Measurements from ENCODE around the gene INPP4B.

Gene INPP4B

DNA sequence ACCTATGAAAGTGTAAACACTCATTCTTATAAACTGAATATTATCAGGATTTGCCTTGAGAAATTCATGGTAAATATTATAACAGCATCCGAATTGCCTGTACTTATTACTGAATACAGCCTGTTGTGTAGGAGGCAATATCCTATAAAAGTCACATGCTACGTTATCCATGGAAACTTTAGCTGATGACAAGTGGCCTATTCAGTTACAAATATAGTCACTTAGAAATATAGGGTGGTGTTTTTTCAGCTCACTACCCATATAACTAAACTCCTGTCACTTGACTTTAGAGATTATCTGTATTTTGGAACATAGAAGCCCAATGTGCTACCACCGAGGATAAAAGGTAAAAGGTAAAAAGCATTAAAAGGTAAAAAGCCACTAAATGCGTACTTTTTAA, 493.4 kb downstream of the INPP4B start:
- no peak for DNase-seq

DNA sequence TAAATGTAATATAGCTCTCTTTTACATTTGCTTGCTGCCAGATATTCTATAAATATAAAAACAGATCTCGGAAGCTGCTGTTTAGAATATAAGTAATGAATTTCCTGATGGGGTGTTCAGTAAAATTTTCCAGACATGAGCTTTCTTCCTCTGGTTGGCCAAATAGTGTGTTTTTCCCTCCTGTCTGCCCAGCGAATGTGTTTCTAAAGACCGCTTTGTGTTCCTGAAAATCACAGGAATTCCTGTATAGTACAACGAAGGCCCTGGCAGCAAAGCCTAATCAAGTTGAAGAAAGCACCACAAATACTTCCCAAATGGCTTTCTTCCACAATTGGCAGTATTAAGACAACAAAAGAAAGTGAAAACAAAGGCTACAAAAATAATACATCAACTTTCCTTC, 494.1 kb downstream of the INPP4B start:
- DNase-seq, result no peak

DNA sequence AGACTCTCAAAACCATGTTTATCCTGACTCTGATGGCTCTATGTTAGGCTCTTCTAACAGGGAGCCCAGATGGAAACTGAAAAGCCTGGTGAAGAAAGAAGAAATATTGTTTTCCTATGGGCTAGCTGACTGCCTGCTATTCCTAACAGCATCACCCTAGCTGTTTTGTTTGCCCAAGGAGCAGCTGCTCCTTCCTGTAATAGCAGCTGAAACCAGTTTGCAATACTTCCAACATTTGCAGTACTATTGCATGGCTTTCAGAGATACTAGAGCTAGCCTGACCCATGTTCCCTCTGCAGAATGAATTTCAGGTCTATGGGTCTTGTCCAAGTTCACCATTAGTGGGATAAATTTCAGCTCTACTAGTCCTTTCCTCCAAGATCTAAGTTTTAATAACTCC, 495.2 kb downstream of the INPP4B start:
- no peak for DNase-seq

DNA sequence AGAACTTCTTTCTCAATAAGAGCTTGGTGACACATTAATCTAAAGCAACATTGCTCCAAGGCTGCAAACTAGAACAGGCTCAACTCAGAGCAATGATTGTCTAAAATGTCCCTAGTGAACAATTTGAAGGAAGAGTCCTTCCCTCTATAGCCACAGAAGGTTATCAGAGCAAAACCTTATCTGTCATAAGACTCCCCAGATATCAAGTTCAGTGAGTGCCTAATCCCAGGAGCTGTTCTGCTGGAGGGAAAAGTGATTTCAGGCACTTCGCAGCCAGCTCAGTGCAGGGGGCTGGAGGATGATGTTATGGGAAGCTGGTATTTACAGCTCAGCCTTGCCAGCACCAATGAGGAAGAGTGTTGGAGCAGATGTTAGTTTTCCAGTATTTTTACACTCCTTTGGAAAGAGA, 497.5 kb downstream of the INPP4B start:
- DNase-seq, result no peak

DNA sequence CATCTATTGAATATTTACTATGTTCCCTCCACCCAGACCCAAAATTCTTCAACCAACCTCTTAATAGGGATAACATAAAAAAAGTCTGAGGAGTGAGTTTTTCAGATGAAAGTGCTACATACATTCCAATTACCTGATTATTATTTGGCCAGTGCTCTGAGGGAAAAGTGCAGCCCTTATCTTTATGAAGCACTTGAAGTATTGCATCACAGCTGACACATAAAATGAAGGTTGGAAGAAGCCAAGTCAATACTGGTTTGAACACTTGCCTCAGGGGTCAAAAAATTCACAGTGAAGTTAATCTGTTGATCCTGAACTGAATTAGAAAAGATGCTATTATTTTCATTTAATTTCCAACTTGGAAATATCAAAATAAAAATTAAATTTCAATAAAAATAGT, 498.9 kb downstream of the INPP4B start:
- DNase-seq, result no peak

DNA sequence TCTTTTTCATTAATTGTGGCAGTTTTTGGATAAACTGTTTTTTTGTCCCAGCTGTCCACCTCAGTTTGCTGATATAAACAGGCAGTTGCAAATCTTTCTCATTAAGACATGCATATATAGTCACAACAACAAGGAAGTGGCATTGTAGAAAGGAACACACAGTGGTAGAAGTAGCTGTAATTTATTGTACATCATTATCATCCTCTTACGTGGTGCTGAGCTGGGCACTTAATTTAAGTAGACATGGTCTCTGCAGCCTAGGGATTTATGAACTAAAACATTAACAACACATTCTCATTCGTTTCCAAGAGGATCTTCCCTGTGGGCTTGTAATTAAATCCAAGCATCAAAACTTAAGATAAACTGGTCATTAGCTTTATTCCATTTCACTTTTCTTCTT, 500.2 kb downstream of the INPP4B start:
- no peak for DNase-seq

DNA sequence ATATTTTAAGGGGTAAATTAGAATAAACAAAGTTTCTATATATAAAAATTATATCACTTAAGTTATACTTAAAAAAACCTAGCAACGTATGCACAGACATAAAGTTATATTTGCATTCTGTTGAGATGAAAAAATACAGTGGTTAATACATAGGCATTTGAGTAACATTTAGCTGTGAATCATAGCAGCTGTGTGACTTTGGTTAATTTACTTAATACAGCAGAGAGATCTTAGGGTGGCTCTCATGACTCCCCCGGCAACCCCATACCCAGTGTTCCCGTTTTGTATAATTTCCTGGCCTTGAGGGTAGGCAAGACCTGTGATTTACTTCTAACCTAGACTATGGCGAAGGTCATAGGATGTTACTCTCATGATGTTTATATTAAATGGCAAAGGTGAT, 504.8 kb downstream of the INPP4B start:
- DNase-seq, result no peak

DNA sequence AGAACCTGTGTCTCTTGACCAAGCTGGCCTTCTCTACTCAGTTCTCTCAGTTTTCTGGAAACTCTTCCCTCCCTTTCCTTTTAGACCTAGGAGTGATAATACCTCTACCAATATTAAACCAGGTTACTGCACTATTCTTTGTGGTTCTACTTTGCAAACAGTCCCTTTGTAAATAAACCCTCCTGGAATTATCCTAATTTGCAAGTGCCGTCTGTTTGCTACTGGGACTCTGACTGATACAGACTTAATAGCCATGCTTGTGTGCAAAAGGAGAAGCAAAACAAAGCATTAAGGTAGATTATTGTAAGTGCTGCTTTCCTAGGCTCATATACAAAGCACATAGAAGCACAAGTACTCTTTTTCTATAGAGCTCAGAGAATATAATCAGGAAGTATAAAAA, 507.0 kb downstream of the INPP4B start:
- DNase-seq, result no peak

DNA sequence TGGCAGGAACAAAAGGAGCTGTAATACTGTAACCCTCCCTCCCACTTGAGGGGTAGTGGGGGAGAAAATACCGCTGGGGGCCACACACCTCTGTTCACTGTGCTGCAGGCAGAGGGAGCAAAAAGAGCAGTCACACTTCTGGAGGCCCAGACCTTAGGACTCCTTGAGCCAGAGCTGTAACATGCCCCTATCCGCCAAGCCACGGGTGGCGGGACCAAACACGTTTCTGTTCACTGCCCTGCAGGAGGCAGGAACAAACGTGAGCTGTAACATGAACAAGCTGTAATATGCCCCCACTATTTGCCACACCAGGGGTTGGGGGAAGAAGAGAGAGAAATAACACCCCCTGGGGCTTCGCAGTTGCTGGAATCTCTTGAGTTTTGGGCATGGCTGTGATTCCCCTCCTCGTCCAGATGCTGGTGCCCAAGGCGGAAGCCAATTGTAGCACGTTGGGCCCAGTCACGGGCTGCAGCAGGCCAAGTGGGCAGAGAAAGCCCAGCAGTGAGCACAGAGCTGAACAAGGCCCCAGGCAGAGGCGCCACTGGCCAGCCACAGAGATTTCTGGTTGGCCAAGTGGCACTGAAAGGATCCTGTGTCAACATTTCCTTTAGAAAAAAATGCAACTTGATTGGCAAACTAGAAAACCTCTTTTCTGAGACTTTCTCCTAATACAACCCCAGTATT, 509.7 kb downstream of the INPP4B start:
- no peak for DNase-seq

DNA sequence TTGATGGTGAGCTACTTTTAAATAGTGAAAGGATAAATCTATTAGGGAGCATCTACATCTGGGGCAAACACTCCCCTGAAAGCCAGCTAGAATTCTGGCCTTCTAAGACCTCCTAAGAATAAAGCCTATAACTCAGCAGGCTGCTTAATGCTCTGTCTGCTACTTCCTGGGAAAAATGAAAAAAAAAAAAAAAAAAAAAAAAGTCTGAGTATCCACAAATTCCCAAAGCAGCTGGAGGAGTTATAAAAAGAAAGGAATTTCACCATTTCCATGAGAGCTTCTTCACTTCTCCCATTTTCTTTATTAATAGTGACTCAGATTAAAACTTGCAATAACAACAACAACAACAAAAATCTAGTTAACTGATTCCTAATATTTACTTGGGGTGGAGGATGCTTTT, 511.2 kb downstream of the INPP4B start:
- no peak for DNase-seq

DNA sequence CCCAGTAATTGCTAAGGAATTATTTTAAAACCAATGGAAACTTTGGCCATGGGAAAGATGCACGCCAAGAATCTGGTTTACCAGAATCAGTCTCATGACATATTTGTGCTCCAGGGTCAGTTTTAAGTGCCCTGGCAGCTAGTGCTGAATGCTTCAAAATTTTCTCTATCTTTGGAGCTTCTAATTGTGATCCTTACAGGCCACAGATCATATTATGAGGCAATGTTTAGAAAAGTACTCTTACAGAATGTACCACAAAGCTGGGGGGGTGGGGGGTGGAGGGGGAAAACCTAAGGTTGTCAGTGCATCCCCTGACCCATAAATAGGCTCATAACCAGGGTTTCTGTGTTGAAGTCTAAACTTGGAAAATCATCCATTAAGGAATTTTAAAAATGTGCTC, 514.5 kb downstream of the INPP4B start:
- no peak for DNase-seq

DNA sequence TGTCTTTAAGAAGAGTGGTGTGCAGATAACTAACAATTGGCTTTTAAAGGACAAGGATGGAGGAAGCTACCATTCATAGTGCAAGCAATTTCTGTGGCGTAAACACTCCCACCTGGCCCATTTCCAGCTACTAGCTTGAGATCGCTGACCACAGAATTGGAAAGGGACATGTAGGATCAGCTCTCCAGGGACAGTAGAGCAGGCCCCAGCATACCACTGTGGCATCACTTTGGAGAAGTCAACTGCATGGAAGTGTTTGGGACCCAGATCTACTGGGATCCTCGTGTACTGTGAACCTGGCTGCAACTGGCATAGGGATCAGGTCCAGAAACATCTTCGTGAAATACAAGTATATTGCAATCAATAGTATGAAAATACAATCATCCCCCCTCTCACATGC, 515.0 kb downstream of the INPP4B start:
- no peak for DNase-seq

DNA sequence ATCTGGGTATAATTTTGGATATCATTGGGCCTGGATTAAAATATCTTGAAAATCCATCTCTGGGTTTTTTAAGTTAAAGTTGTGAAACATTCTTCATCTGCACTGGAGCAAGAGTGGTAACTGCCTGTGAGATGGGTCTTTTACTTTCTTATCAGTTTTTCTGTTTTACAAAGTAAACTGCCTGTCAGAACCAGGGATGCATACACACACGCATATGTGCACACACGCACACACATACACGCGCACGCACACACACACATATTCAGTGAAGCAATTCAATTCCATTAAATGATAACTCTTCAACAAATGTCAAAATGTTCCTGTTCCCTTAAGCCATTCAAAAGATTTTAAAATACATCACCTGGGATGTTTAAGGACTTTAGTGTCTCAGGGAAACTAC, 515.8 kb downstream of the INPP4B start:
- no peak for DNase-seq

DNA sequence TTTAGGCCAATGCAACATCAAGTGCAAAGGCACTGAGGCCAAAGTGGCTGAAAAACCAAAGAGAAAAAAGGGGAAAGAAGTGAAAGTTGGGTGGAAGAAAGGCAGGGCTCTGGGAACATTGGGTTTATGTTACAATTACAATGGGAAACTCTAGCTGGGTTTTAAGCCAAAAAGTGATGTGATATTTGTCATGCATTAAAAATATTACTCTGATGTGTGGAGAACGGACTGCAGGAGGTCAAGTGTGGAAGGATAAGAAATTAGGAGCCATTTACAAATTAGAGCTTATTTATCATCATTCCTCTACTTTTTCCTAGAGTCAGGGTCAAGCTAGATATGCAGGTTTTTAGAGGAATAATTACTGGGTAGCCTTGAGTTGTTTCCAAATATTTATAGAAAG, 516.8 kb downstream of the INPP4B start:
- no peak for DNase-seq

DNA sequence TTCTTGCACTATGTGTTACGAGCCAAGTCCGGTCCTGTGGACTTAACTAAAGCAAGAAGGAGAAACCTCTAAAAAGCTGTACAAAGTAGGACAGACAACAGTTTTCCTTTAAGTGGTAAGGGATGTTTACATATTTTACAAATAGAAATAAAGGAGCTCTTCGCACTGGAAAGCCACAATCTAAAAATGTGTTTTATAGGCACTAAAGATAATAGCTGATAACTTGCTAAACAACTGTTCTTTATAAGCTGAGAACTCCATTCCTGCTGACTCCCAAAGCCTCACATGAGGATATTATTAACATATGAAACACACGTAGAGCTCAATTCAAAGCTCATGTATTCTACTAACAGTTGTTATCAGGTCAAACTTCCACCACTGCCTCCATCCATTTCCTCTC, 519.9 kb downstream of the INPP4B start:
- no peak for DNase-seq

DNA sequence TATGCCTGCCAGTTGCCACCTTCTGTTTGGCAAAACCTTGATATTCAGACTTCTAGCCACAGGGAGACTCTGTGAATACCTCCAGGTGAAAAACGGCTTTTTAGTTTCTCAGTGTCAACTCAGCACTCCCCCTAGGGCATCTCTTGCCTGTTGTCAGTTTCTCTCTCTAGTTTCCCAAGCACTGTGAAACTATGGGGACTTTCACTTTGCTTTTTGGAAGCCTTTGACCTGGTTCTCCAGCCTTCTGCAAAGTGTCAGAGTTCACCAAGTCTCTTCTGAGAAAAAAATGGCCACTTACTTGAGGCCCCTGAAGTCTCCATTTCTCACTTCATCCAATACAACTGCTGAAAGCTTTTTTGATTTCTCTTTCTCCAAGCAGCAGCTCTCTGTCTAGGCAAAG, 521.5 kb downstream of the INPP4B start:
- DNase-seq, result no peak

DNA sequence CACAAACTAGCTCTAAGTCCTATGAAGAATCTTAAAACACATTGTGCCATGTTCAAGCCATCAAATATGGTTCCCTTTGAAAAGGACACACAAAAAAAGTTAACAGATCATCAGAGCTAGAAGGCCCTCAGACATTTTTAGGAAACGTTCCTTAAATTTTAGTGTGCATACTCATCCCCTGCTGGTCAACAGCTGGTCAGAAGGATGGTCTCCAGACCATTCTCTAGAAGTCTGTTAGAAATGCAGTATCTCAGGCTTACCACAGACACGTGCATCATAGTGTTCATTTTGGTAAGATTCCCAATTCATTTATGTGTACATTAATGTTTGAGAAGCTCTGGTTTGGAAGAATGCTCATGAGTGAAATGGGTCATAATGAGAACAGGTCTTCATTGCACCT, 523.1 kb downstream of the INPP4B start:
- no peak for DNase-seq

DNA sequence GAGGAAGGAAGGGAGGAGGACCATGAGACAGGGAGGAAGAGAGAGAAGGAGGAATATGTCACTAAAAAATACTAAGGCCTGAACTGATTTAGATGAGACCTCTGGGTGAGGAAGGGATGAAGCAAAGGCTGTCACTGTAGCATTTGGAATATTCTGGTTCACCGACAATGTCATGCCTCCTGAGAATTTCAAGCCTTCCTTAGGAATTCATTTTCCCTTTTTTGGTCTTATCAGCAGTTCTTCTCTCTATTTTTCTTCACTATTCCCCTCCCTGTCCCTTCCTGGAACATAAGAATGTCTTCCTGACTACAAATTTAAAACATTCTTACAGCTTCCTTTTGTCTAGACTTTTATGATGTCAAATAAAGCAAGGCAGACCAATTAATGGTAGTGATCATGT, 527.8 kb downstream of the INPP4B start:
- DNase-seq, result no peak

DNA sequence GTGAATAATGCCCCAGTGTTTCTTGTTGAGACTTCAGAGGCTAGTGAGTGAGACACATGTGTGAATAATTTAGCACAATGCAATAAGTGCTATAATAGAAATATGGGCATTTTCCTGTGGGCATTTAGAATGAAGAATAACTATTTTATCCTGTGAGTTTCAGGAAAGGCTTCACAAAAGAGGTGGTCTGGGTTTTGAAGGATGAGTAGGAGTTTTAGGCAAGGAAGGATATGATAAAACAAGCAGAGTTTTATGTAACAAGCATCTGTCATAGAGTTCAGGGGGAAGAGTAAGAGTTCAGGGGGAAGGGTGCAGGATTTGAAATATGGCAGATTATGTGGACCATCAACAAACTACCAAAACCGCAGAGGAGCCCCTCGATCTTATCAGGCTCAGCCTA, 529.2 kb downstream of the INPP4B start:
- DNase-seq, result no peak

DNA sequence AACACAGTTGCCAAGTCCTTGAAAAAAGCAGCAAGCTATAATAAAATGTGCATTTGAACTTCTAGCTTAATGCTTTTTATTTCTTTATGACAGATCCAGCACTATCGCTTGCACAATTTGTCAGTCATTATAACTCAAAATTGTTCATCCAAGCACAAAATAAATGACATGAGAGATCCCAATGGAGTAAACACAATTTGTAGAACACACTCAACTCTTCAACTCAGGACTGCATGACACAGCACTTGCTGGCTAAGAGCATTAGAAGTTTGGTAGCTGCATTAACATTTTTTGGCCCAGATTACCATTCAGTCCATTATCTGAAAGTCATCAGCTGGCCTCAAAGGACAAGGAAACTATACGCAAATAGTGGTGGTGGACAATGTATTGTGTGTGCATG, 530.1 kb downstream of the INPP4B start:
- no peak for DNase-seq

DNA sequence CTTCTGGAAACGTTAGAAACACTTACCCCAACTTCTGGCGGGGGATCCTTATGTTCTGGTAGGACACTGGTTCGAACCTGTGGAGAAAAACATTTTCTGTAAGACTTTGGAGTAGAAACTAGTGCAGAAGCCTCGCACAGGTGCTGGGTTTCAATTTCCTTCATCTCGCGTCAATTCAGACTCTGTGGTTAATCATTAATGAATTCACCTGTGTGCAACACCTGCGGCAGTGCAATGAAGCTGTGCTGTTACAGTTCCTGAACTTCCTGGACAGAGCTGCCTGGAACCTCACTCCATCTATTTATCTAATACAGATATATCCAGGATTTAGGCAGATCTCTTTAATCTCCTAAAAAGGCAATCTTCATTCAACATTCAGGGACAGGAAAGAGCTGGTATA, 531.4 kb downstream of the INPP4B start:
- no peak for DNase-seq

DNA sequence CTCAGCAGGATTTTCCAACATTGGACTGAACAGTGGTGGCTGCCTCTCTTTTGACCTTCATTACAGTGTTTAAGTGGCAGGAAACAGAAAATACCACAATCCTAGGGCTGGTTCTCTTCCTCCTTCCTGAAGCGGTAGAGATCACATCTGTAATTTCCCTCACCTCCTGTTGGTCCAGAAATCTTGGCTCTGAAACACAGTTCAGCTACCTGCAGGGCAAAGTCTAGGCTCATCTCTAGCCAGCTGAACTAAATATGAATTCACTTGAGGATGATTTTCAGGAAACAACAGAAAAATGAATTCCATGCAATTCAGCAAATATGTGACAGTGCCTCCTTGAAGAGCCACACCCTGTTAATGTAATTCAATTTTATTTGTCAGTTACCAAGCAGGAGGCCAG, 531.9 kb downstream of the INPP4B start:
- no peak for DNase-seq

DNA sequence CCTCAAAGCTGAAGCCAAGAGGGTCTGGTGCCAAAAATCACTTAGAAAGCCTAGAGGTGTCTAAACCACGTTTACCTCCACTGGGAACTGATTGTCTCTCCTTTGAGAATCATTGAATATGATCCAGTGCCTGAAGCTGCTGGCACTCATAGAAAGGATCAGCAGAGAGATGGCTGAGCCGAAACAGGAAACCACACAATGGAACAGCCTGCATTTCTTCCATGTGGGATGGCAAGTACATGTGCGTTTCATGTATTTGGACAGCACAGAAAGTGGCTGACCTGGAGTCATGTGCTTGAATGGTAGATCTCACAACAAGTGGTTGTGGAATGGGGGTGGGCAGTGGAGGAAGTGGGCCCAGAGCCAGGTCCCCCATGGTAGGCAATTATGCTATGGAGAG, 533.7 kb downstream of the INPP4B start:
- no peak for DNase-seq

DNA sequence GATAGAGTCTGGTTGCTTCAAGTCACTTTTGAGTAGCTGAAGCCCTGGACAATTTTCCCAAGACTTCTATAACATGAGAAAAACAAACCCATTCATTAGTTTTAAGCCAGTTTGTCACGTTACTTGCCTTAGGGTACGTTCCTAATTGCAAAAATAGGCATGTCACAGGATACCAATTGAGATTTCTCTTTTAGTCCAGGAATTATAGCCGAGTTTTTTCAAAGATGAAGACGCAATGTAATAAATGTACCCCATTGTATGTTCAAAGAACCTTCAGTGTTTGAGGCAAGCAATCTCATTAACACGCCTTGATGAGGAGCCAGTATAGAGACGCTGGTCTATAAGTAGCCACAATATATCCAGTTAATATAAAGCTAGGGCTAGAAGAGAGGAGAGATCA, 534.2 kb downstream of the INPP4B start:
- DNase-seq, result no peak

Measured in nucleus accumbens (tissue), 56 donors.